22Rv1 (cell line): ENCODE results near the gene ADPRS.

Source experiments
- CTCF ChIP-seq: fragments of 450-650 bp; IDR thresholded peaks from 2 replicates; pipeline ENCODE4 v1.5.1; 2017; ENCODE audit warnings: mild to moderate bottlenecking
- ZFX ChIP-seq: fragments of 450-650 bp; IDR thresholded peaks from 2 replicates; pipeline ENCODE4 v1.6.1; 2017; ENCODE audit warnings: antibody characterized with exemption, borderline replicate concordance

GRCh38 chr1:36142121-36142520 lies 53.4 kb downstream of the ADPRS start:
- TF ChIP-seq CTCF (no peak), ZFX (no peak)
